Activated naive CD4-positive, alpha-beta T cell treated with anti-CD3 and anti-CD28 coated beads, Interleukin-2, amount 10 ng/mL, durations not matched to agents 7 days and 5 days (primary cell): ENCODE measurements around the gene NT5DC2.
A peak's percentile ranks its signal among the peaks of the same experiment; 100 is the strongest.

Source experiments
- CTCF ChIA-PET: fragments of 350-600 bp; sonication (Branson Sonifier 250); formaldehyde crosslinking; loops from one replicate; lab custom pipeline; 2021; ENCODE audit warnings: antibody characterized with exemption; lab: Charles Lee
- DNase-seq: peaks from one replicate; pipeline ENCODE4 v3.0.0-alpha.2; 2020
- H3K27ac Mint-ChIP-seq: one replicate; pipeline ENCODE4 v1.8.0; 2021; ENCODE audit warnings: mild to moderate bottlenecking, moderate library complexity, mixed read lengths
- H3K27me3 Mint-ChIP-seq: one replicate; pipeline ENCODE4 v1.8.0; 2021; ENCODE audit warnings: mild to moderate bottlenecking, mixed read lengths
- H3K36me3 Mint-ChIP-seq: one replicate; pipeline ENCODE4 v1.8.0; 2021; ENCODE audit warnings: mixed read lengths
- H3K4me1 Mint-ChIP-seq: one replicate; pipeline ENCODE4 v1.8.0; 2021; ENCODE audit warnings: mixed read lengths
- H3K4me3 Mint-ChIP-seq: one replicate; pipeline ENCODE4 v1.8.0; 2021; ENCODE audit warnings: mild to moderate bottlenecking, moderate library complexity, mixed read lengths
- H3K9me3 Mint-ChIP-seq: one replicate; pipeline ENCODE4 v1.8.0; 2021; ENCODE audit warnings: mixed read lengths

Gene NT5DC2

DNA sequence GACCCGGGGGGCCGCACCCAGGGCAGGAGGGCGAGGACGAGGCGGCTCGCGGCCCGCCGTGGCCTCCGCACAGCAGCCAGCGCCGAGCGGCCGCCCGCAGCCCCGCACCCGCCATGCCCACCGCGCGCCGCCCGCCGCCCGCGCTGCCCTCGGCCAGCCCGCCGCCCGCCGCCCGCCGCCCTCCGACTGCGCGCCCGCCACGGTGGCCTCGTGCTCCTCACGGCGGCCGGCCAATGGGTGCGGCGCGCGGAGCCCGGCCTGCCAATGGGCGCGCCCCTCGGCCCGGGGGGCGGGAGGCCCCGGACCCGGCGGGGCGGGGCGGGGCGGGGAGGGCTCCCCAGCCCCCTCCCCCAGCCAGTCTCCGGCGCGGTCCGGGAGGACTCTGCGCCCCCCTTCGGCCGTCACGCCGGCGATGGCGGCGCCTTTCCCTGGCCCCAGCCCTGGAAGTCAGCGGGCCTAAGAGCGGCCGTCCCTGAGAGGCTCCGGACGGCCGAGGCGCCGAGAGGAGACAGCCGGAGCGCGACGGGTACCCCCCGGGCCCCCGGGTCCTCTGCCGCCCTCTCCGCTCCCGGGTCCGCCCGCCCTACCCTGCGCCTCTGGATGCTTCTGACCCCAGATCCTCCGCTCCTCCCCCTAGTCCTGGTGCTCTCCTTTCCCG is at the start of gene NT5DC2:
NT5DC2 (minus strand) TSS at position 235 of the 658 bp plus-strand sequence; CDS start at position 115, 120 bp downstream.
- H3K27me3 Mint-ChIP-seq, result peaks cover 8% of the 10 kb centered on the region
- DNase-seq, result peak; percentile 75
- H3K9me3 Mint-ChIP-seq, result no peaks in the 10 kb centered on the region
- CTCF ChIA-PET, result no interaction called here
- peaks cover 42% of the 10 kb centered on the region for H3K4me1 Mint-ChIP-seq
- no peak within 1 kb of the TSS for H3K27ac Mint-ChIP-seq
- peaks cover 15% of the 10 kb centered on the region for H3K36me3 Mint-ChIP-seq
- peak within 1 kb of the TSS; percentile 75 for H3K4me3 Mint-ChIP-seq

DNA sequence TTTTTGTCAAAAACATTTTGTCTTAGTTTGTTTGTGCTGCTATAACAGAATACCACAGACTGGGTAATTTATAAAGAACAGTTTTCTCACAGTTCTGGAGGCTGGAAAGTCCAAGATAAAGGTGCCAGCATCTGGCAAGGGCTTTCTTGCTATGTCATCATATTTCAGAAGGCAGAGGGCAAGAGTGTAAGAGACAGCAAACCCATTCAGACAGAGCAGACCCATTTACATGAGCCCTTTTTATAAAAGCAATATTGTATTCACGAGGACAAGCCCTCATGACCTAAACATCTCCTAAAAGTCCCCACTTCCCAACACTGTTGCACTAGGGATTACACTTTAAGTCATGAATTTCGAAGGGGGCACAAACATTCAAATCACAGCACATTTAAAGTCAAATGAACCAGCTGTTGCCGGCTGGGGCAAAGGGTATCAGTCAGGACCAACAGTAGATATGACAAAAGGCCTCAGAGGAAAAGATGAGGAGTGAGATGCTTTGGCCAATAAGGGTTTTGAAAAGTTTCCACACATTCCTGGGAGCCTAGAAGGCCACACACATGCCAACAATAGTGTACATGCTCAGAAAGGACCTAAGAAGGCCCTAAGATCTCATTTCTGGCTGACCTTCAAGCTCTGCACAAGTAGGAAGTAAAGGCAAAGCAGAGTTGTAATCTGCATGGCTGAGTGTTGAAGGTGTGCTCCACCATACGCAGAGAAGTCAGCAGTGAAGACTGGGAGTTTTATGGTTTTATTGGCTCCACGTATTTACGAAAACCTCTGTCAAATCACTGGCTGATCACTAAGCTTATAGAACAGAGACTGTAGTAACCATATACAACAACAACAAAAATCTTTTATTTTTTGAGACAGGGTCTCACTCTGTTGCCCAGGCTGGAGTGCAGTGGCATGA is 40.7 kb upstream of the NT5DC2 start:
- Mint-ChIP-seq H3K4me1 (no peaks in the 10 kb centered on the region), H3K27ac (no peak overlapping the region), H3K4me3 (no peak overlapping the region), H3K27me3 (no peaks in the 10 kb centered on the region), H3K9me3 (no peaks in the 10 kb centered on the region), H3K36me3 (peaks cover 53% of the 10 kb centered on the region)
- no peak for DNase-seq
- CTCF ChIA-PET, result interaction anchor here (0.9 kb wide), 1 partner anchor 14 kb away, joined by 3 read pairs; no protein-coding TSS in a partner anchor

DNA sequence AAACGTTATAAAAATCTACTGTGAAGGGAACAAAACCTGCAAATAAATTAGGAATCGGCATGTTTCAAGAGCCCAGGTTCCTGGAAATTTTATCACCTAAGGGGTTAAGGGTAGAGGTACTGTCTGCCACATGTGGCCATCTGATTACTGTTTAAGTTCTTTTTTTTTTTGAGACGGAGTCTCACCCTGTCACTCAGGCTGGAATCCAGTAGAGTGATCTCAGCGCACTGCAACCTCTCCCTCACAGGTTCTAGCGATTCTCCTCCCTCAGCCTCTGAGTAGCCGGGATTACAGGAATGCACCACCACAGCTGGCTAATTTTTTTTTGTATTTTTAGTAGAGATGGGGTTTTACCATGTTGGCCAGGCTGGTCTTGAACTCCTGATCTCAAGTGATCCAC is 38.6 kb upstream of the NT5DC2 start:
- H3K36me3 Mint-ChIP-seq, result peaks cover 43% of the 10 kb centered on the region
- H3K4me3 Mint-ChIP-seq, result no peak overlapping the region
- H3K4me1 Mint-ChIP-seq, result no peaks in the 10 kb centered on the region
- CTCF ChIA-PET, result no interaction called here
- H3K9me3 Mint-ChIP-seq, result no peaks in the 10 kb centered on the region
- H3K27ac Mint-ChIP-seq, result no peak overlapping the region
- H3K27me3 Mint-ChIP-seq, result no peaks in the 10 kb centered on the region
- DNase-seq, result no peak

GRCh38 chr3:52570076-52570475 is 36.4 kb upstream of the NT5DC2 start:
- H3K4me3 Mint-ChIP-seq, result no peak overlapping the region
- H3K4me1 Mint-ChIP-seq, result no peaks in the 10 kb centered on the region
- CTCF ChIA-PET, result no interaction called here
- H3K27me3 Mint-ChIP-seq, result no peaks in the 10 kb centered on the region
- no peaks in the 10 kb centered on the region for H3K9me3 Mint-ChIP-seq
- peaks cover 40% of the 10 kb centered on the region for H3K36me3 Mint-ChIP-seq
- no peak overlapping the region for H3K27ac Mint-ChIP-seq
- no peak for DNase-seq

- Mint-ChIP-seq H3K4me3 (no peak overlapping the region), H3K4me1 (no peaks in the 10 kb centered on the region), H3K36me3 (peaks cover 33% of the 10 kb centered on the region), H3K27ac (peak overlapping the region; percentile 39), H3K9me3 (no peaks in the 10 kb centered on the region), H3K27me3 (no peaks in the 10 kb centered on the region)
- CTCF ChIA-PET, result no interaction called here
- DNase-seq, result no peak
Measured at GRCh38 chr3:52568069-52568468, 34.4 kb upstream of the NT5DC2 start.

DNA sequence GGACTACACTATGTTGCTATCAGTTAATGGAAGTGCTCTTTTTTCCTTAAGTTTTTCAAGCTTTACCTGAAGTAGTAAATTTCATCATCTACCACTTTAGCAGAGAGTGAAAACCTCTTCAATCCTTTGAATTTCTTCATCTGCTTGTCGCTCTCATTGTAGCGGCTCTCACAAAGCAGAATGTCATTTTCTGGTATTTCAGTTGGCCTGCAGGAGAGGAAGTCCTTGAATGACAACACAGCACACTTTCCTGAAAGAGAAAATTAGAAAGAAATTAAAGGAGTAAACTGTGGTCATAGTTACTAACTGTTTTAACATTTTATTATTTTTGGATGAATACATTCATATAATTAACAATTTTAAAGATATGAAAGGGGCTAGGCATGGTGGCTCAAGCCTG is 30.3 kb upstream of the NT5DC2 start:
- no peak overlapping the region for H3K4me3 Mint-ChIP-seq
- no peaks in the 10 kb centered on the region for H3K9me3 Mint-ChIP-seq
- CTCF ChIA-PET, result interaction anchor here (0.6 kb wide), 1 partner anchor 257 kb away, joined by 3 read pairs; no protein-coding TSS in a partner anchor
- no peaks in the 10 kb centered on the region for H3K4me1 Mint-ChIP-seq
- H3K36me3 Mint-ChIP-seq, result peaks cover 51% of the 10 kb centered on the region
- no peaks in the 10 kb centered on the region for H3K27me3 Mint-ChIP-seq
- no peak for DNase-seq
- H3K27ac Mint-ChIP-seq, result no peak overlapping the region

DNA sequence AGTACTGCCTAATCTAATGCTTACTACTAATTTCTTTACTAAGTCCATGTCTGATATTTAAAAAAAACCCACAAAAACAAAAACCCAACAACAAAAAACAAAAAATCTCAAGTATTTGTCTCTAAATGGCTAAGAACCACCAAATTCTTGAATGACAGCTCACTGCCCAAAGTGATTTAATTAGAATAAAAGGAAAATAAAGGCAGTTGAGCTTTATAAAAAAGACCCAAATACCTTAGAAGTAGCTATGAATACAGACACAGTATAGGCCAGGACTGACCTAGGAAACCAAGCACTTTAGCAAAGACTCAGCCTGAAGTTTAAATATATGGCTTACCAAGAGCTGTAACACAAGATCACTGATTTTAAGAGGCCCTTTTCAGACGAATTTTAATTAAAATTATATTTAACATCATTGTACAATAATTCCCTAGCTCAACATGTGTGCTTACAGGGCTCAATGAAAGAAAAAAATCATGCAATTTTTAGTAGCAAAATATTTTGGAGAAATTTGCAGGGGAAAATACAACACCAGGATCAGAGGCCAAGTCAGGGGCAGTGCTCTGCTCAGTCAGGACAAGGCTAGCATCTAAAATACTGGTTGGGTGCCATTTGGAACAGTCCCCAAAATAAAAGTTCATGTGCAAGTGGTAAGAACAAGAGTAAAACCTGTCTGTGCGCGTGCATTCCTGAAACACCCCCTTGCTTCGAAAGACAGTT is 27.5 kb upstream of the NT5DC2 start:
- Mint-ChIP-seq H3K36me3 (peaks cover 55% of the 10 kb centered on the region), H3K9me3 (no peaks in the 10 kb centered on the region), H3K4me3 (no peak overlapping the region), H3K27ac (no peak overlapping the region), H3K27me3 (no peaks in the 10 kb centered on the region), H3K4me1 (no peaks in the 10 kb centered on the region)
- CTCF ChIA-PET, result no interaction called here
- DNase-seq, result no peak

DNA sequence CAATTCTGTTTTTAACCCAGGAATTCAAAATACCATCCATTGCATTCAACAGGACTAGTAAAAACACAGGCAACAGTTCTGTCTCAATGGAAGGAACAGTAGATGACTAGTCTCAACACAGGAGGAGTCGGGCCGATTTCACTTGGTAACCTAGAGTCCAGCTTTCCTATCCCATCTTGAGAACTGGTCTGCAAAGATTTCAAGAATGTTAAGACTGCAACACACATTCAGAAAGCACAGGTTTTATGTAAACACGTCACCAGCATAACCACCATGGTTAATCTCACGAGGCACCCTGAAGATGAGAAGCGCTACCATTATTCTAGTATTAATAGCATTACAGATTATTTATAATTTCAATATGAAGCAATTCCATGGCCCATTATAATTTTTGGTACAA is 24.8 kb upstream of the NT5DC2 start:
- Mint-ChIP-seq H3K27ac (no peak overlapping the region), H3K27me3 (no peaks in the 10 kb centered on the region), H3K9me3 (no peaks in the 10 kb centered on the region), H3K4me3 (no peak overlapping the region), H3K36me3 (peaks cover 60% of the 10 kb centered on the region), H3K4me1 (no peaks in the 10 kb centered on the region)
- CTCF ChIA-PET, result no interaction called here
- DNase-seq, result no peak

DNA sequence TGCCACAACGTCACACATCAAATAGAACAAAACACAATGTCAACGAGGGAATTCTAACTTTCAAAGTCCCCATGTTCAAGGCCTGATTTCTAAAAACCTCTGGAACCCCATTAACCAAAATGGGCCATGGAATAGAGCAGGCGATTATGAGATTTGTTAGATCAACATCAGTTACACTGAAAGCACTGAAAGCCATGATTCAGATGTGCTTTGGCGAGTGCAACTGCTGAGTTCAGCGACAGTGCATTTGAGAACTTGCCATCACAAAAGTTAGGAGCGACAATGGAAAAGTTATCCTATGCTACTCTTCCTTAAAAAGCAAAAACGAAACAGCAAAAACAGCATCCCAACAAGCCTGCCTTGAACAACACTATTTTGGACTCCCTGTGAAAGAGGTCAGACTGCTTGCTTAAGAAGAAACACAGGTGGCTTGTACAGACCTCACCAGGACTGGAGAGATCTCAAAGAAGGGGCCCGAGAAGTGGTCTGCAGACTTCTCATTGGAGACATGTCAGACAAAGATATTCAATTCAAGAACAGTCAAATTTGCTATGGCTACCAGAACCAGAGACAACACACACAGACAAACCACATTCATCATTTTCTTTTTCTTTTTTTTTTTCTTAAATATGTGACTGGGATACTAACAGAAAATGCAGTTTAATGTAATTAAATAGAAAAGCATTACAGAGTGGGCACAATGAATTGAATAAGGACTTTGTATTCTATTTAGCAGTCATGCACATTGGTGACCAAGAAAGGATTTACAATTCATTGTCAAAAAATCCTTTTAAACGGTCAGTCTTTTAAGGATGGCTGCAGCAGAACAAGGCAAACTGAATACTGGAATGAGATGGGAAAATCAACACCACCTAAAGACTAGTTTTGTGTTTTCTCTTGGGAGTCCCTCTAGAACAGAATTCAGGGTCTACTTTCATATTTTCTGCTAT is 23.6 kb upstream of the NT5DC2 start:
- no peak for DNase-seq
- no peaks in the 10 kb centered on the region for H3K4me1 Mint-ChIP-seq
- peaks cover 55% of the 10 kb centered on the region for H3K36me3 Mint-ChIP-seq
- H3K9me3 Mint-ChIP-seq, result no peaks in the 10 kb centered on the region
- H3K4me3 Mint-ChIP-seq, result no peak overlapping the region
- no peak overlapping the region for H3K27ac Mint-ChIP-seq
- CTCF ChIA-PET, result interaction anchor here (1.2 kb wide), 1 partner anchor 9 kb away, joined by 3 read pairs; no protein-coding TSS in a partner anchor
- no peaks in the 10 kb centered on the region for H3K27me3 Mint-ChIP-seq

DNA sequence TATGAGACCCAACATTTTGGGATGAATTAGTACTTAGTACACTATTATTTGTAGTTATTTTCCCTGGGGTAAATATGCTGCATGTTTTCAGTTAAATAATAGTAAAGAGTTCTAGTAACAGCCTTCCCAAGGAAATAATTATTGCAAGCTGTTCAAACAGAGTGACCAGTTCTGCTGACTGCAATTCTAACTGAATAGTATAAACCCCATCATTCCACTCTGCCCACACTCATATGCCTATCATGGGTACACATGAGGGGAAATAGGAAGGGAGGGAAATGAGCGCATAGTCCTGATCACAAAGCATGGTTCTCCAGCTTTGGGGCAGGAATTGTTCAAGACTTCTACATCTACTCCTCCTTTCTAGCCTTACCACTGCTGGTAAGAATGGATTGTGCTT is 21.4 kb upstream of the NT5DC2 start:
- no peaks in the 10 kb centered on the region for H3K9me3 Mint-ChIP-seq
- H3K27ac Mint-ChIP-seq, result no peak overlapping the region
- H3K36me3 Mint-ChIP-seq, result peaks cover 56% of the 10 kb centered on the region
- CTCF ChIA-PET, result no interaction called here
- DNase-seq, result no peak
- no peaks in the 10 kb centered on the region for H3K27me3 Mint-ChIP-seq
- H3K4me3 Mint-ChIP-seq, result no peak overlapping the region
- H3K4me1 Mint-ChIP-seq, result no peaks in the 10 kb centered on the region

GRCh38 chr3:52554026-52554755 is 20.5 kb upstream of the NT5DC2 start:
- peaks cover 50% of the 10 kb centered on the region for H3K36me3 Mint-ChIP-seq
- H3K27me3 Mint-ChIP-seq, result no peaks in the 10 kb centered on the region
- no peak for DNase-seq
- no peak overlapping the region for H3K27ac Mint-ChIP-seq
- CTCF ChIA-PET, result no interaction called here
- H3K9me3 Mint-ChIP-seq, result no peaks in the 10 kb centered on the region
- H3K4me1 Mint-ChIP-seq, result no peaks in the 10 kb centered on the region
- H3K4me3 Mint-ChIP-seq, result no peak overlapping the region

- no peak for DNase-seq
- H3K36me3 Mint-ChIP-seq, result peaks cover 44% of the 10 kb centered on the region
- no peaks in the 10 kb centered on the region for H3K9me3 Mint-ChIP-seq
- CTCF ChIA-PET, result no interaction called here
- no peak overlapping the region for H3K27ac Mint-ChIP-seq
- H3K4me3 Mint-ChIP-seq, result no peak overlapping the region
- H3K27me3 Mint-ChIP-seq, result no peaks in the 10 kb centered on the region
- H3K4me1 Mint-ChIP-seq, result peaks cover 3% of the 10 kb centered on the region
Measured at GRCh38 chr3:52552089-52552488, 18.4 kb upstream of the NT5DC2 start.

- H3K4me3 Mint-ChIP-seq, result no peak overlapping the region
- no peak overlapping the region for H3K27ac Mint-ChIP-seq
Measured at GRCh38 chr3:52551118-52551517, 17.5 kb upstream of the NT5DC2 start.

More at GRCh38 chr3:52551118-52551517, 17.5 kb upstream of the NT5DC2 start:
- H3K27me3 Mint-ChIP-seq, result no peaks in the 10 kb centered on the region
- CTCF ChIA-PET, result no interaction called here
- no peaks in the 10 kb centered on the region for H3K9me3 Mint-ChIP-seq
- DNase-seq, result no peak
- H3K4me1 Mint-ChIP-seq, result peaks cover 3% of the 10 kb centered on the region
- H3K36me3 Mint-ChIP-seq, result peaks cover 44% of the 10 kb centered on the region
